Measurements from ENCODE around the gene ZCCHC17. TPM values are rescaled to one million over a fixed set of nuclear protein-coding genes. Genes with fewer than 3 reads are reported as not detected.
A peak's percentile ranks its signal among the peaks of the same experiment; 100 is the strongest.

ZCCHC17 gene
- total RNA-seq, 2 experiments from 2014 or later, result 23.0 to 23.1 TPM

DNA sequence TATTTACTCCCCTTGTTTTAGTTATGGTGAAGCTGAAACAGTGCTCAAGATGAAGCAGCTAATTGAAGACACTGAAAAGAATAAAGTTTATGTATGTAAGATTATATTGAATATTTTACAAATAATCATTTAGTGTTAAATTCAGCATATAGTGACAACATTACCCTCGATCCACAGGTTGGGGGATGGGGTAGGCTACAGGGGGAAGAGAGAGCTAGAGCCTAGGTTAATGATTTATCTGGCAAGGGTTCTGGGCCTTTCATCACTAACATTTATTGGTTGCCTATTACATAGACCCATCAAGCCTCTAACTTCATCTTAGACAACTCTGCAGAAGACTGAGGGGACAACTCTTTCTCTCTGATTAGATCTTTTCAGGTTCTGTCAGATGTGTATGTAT, 21.3 kb downstream of the ZCCHC17 start:
- H3K27me3 Mint-ChIP-seq, result no peaks in the 10 kb centered on the region
- CTCF ChIA-PET, result interaction anchor here (0.8 kb wide), 1 partner anchor 16 kb away, joined by 3 read pairs; no protein-coding TSS in a partner anchor

DNA sequence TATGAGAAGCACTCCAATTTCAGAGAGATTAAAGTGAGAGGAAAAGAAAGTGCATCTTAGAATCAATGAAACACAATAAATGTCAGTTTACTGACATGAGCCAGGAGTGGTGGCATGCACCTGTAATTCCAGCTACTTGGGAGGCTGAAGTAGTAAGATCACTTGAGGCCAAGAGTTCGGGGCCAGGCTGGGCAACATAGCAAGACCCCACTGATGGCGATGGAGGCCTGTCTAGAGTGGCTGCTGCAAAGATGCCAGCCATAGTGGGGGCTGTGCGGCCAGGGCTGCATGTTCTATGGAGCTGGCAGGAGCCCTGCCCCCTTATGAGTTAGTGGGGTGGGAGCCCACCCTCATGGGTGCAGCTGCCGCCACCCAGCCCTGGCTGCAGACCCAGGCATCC, 27.3 kb downstream of the ZCCHC17 start:
- POLR2A ChIA-PET, result no interaction called here
- Mint-ChIP-seq H3K27me3 (no peaks in the 10 kb centered on the region), H3K4me3 (no peak overlapping the region)

More for the DNA sequence above, 21.3 kb downstream of the ZCCHC17 start:
- POLR2A ChIA-PET, result no interaction called here
- no peak for DNase-seq
- Mint-ChIP-seq H3K36me3 (ENCODE audit: low read depth) (peaks cover 34% of the 10 kb centered on the region), H3K4me1 (no peaks in the 10 kb centered on the region), H3K27ac (no peak overlapping the region), H3K9me3 (no peaks in the 10 kb centered on the region), H3K4me3 (no peak overlapping the region)

DNA sequence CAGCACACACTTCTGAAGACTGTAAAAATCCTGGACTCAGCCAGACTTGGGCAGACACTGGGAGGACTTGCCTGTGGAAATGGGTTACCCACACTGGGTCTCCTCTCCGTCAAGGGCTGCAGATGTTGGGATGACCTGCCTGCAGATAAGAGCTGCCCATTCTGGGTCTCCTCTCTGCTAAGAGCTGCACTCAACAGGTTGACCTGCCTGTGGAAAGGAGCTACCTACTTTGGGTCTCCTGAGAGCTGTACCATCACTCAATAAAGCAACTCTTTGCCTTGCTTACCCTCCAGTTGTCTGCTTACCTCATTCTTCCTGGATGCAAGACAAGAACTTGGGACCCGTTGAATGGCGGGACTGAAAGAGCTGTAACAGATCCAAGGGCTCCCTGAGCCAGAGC, 28.2 kb downstream of the ZCCHC17 start:
- no peaks in the 10 kb centered on the region for H3K4me1 Mint-ChIP-seq
- peaks cover 10% of the 10 kb centered on the region for H3K36me3 Mint-ChIP-seq (ENCODE audit: low read depth)
- H3K27me3 Mint-ChIP-seq, result no peaks in the 10 kb centered on the region
- H3K9me3 Mint-ChIP-seq, result no peaks in the 10 kb centered on the region
- H3K27ac Mint-ChIP-seq, result no peak overlapping the region
- ChIA-PET POLR2A (no interaction called here), CTCF (no interaction called here)
- DNase-seq, result no peak
- H3K4me3 Mint-ChIP-seq, result no peak overlapping the region

More for the DNA sequence above, 27.3 kb downstream of the ZCCHC17 start:
- Mint-ChIP-seq H3K27ac (no peak overlapping the region), H3K36me3 (ENCODE audit: low read depth) (peaks cover 13% of the 10 kb centered on the region), H3K4me1 (no peaks in the 10 kb centered on the region), H3K9me3 (no peaks in the 10 kb centered on the region)
- DNase-seq, result no peak
- CTCF ChIA-PET, result interaction anchor here (0.5 to 0.6 kb wide), 2 partner anchors 110 to 386 kb away, joined by 3 read pairs; no protein-coding TSS in a partner anchor

DNA sequence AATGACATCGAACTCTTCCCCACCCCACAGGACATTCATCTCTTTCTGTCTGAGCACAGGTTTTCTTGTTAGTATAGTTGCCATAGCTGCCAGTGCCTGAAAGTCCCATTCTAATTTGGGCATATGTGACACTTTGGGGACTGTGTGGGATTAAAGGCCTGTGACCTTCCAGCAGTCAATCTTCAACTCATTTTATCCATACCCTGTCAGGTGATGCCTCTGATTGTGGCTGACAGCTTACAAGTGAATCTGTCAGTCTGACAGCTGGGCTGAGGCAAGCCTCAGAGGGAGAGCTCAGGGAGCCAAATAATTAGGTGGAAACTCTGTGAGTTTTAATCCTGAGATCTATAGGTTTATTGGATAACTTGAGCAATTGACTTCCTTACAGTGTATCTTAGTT, 29.6 kb downstream of the ZCCHC17 start:
- DNase-seq, result no peak
- Mint-ChIP-seq H3K27ac (no peak overlapping the region), H3K27me3 (no peaks in the 10 kb centered on the region), H3K4me1 (no peaks in the 10 kb centered on the region), H3K9me3 (no peaks in the 10 kb centered on the region), H3K36me3 (ENCODE audit: low read depth) (no peaks in the 10 kb centered on the region), H3K4me3 (no peak overlapping the region)
- ChIA-PET POLR2A (no interaction called here), CTCF (interaction anchor here (0.6 kb wide), 1 partner anchor 11 kb away, joined by 3 read pairs; no protein-coding TSS in a partner anchor)

DNA sequence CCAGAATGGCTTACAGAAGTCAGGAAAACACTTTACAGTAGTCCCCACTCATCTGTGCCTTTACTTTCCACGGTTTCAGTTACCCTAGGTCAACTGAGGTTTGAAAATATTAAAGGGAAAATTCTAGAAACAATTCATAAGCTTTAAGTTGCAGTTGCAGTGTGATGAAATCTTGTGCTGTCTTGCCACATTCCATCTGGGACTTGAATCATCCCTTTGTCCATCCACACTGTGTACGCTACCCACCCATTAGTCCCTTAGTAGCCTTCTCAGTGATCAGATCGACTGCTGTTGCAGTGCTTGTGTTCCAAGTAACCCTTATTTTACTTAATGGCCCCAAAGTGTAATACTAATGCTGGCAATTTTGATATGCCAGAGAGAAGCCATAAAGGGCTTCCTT, 30.5 kb downstream of the ZCCHC17 start:
- Mint-ChIP-seq H3K27me3 (no peaks in the 10 kb centered on the region), H3K4me1 (no peaks in the 10 kb centered on the region), H3K36me3 (ENCODE audit: low read depth) (peaks cover 5% of the 10 kb centered on the region), H3K4me3 (no peak overlapping the region), H3K9me3 (no peaks in the 10 kb centered on the region), H3K27ac (no peak overlapping the region)
- no peak for DNase-seq
- POLR2A ChIA-PET, result no interaction called here
- CTCF ChIA-PET, result no interaction called here

DNA sequence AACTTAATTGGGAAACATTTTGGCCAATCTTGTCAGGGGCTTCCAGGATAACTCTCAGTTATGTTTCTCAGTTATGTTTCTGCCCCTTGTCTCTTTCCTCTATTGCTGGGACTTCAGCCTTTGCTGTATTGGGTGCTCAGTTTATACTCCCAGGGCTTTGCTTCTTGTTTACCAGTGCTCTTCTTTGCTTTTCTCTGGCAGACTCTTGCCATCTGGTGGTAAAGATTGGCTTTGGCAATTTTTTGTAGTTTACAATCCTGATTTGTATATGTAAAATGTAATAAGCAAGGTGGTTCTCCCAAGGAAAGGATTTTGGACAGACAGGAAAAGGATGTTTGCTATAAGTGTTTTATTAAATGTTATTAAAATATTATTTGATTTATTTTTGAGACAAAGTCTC, 38.2 kb downstream of the ZCCHC17 start:
- ChIA-PET POLR2A (no interaction called here), CTCF (no interaction called here)
- DNase-seq, result peak; percentile 26
- no peak overlapping the region for H3K4me3 Mint-ChIP-seq
- H3K36me3 Mint-ChIP-seq (ENCODE audit: low read depth), result peaks cover 5% of the 10 kb centered on the region
- H3K4me1 Mint-ChIP-seq, result no peaks in the 10 kb centered on the region
- H3K27me3 Mint-ChIP-seq, result no peaks in the 10 kb centered on the region
- no peaks in the 10 kb centered on the region for H3K9me3 Mint-ChIP-seq
- no peak overlapping the region for H3K27ac Mint-ChIP-seq

DNA sequence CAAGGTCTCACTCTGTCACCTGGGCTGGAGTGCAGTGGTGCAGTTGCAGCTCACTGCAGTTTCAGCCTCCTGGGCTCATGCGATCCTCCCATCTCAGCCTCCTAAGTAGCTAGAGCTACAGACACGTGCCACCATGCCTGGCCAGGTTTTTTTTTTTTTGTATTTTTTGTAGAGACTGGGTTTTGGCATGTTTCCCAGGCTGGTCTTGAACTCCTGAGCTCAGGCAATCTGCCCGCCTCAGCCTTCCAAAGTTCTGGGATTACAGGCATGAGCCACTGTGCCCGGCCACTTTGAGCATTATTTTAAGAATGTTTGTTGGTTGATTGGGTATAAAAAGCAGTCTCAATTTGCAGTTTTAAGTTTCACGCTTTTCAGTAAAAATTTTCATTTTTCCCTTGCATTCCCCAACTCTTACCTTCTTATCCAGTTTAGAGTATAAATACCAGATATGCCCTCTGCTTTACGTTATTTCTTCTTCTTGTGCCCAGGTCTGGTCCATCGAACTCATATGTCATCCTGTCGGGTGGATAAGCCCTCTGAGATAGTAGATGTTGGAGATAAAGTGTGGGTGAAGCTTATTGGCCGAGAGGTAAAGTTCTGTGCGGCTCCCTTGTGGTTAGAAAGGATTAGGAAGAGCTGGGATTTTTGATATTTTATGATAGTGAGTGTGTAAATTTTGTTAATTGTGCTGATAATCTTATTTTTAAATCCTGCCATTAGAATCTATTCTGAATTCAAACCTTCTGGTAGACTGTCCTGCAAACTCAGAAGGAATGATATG, 40.0 kb downstream of the ZCCHC17 start:
- Mint-ChIP-seq H3K27ac (no peak overlapping the region), H3K4me3 (no peak overlapping the region), H3K4me1 (no peaks in the 10 kb centered on the region), H3K27me3 (no peaks in the 10 kb centered on the region), H3K36me3 (ENCODE audit: low read depth) (peaks cover 3% of the 10 kb centered on the region), H3K9me3 (no peaks in the 10 kb centered on the region)
- no peak for DNase-seq
- POLR2A ChIA-PET, result no interaction called here
- CTCF ChIA-PET, result interaction anchor here (1.5 kb wide), 1 partner anchor 11 kb away, joined by 3 read pairs; no protein-coding TSS in a partner anchor

DNA sequence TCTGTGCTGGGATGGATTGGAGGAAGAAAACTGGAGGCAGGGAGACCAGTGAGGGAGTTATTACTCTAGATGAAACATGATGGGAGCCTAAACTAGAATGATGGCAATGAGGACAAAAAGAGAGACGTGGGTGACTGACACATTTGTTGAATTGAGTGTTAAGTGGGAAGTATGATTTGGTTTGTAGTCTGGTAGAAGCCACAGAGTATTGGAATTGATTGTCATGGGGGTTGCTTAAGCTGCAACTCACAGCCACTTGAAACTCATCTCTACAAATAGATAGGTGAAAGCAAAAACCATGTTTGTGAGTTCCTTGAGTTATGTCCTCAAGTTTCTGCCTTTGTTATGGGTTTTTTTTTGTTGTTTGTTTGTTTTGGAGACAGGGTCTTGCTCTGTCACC, 47.7 kb downstream of the ZCCHC17 start:
- POLR2A ChIA-PET, result no interaction called here
- H3K27me3 Mint-ChIP-seq, result no peaks in the 10 kb centered on the region
- no peak for DNase-seq
- no peak overlapping the region for H3K4me3 Mint-ChIP-seq
- H3K36me3 Mint-ChIP-seq (ENCODE audit: low read depth), result peaks cover 3% of the 10 kb centered on the region
- no peak overlapping the region for H3K27ac Mint-ChIP-seq
- H3K9me3 Mint-ChIP-seq, result no peaks in the 10 kb centered on the region
- CTCF ChIA-PET, result interaction anchor here (0.6 kb wide), 1 partner anchor 186 kb away, joined by 3 read pairs; no protein-coding TSS in a partner anchor
- H3K4me1 Mint-ChIP-seq, result no peaks in the 10 kb centered on the region

DNA sequence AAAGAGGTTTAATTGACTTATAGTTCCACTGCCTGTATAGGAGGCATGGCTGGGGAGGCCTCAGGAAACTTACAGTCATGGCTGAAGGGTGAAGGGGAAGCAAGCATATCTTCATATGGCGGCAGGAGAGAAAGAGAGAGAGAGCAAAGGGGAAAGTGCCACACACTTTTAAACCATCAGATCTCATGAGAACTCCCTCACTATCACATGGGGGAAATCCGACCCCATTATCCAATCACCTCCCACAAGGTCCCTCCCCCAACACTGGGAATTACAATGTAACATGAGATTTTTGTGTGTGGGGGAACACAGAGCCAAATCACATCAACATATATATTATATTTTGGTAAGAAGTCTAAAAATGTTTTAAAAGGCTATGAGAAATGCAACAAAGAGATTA, 48.8 kb downstream of the ZCCHC17 start:
- no peaks in the 10 kb centered on the region for H3K4me1 Mint-ChIP-seq
- no peak for DNase-seq
- CTCF ChIA-PET, result no interaction called here
- no peaks in the 10 kb centered on the region for H3K9me3 Mint-ChIP-seq
- H3K27ac Mint-ChIP-seq, result no peak overlapping the region
- POLR2A ChIA-PET, result no interaction called here
- no peaks in the 10 kb centered on the region for H3K27me3 Mint-ChIP-seq
- peaks cover 3% of the 10 kb centered on the region for H3K36me3 Mint-ChIP-seq (ENCODE audit: low read depth)
- no peak overlapping the region for H3K4me3 Mint-ChIP-seq

DNA sequence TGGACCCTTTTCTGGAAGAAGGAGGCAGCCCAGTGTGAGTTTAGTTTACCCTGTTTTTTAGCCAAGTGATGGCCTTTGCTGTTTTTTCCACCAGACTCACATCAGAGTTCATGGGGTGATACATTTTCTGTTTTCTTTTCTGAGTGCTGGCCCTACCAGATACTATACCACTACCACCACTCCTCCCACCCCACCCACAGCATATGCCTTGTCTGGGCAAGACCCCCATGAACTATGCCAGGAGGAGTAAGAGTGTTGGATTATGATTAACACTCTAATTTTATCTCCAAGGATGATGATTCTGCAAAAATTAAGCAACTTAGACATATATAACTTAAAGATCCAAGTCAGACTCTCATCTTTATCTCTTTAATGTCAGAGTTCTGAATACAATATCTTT, 50.0 kb downstream of the ZCCHC17 start:
- no peak for DNase-seq
- no peak overlapping the region for H3K27ac Mint-ChIP-seq
- no peaks in the 10 kb centered on the region for H3K27me3 Mint-ChIP-seq
- H3K4me3 Mint-ChIP-seq, result no peak overlapping the region
- ChIA-PET POLR2A (no interaction called here), CTCF (no interaction called here)
- peaks cover 10% of the 10 kb centered on the region for H3K36me3 Mint-ChIP-seq (ENCODE audit: low read depth)
- H3K4me1 Mint-ChIP-seq, result no peaks in the 10 kb centered on the region
- no peaks in the 10 kb centered on the region for H3K9me3 Mint-ChIP-seq

DNA sequence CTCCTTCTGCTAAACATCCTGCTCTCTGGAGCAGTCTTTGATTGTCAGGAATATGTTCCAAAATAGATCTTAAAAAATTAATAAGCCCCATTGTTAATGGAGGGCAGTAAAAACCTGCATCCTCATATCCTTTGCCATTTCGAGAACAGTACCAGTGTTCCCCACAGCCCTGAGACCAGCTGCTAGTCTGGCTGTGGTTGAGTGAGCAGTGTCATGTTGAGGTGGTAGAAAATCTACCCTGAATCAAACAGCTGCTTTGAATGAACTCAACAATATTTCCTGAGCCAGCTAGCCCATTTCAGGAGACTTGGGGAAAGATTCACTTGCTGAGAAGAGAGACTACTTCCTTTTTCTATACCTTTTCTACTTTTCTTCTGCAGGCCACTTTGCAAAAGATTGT, 51.6 kb downstream of the ZCCHC17 start:
- DNase-seq, result no peak
- POLR2A ChIA-PET, result no interaction called here
- Mint-ChIP-seq H3K9me3 (no peaks in the 10 kb centered on the region), H3K27ac (no peak overlapping the region), H3K36me3 (ENCODE audit: low read depth) (peaks cover 13% of the 10 kb centered on the region), H3K4me3 (no peak overlapping the region), H3K27me3 (no peaks in the 10 kb centered on the region), H3K4me1 (no peaks in the 10 kb centered on the region)
- CTCF ChIA-PET, result interaction anchor here (1.3 kb wide), 1 partner anchor 20 kb away, joined by 3 read pairs; no protein-coding TSS in a partner anchor

DNA sequence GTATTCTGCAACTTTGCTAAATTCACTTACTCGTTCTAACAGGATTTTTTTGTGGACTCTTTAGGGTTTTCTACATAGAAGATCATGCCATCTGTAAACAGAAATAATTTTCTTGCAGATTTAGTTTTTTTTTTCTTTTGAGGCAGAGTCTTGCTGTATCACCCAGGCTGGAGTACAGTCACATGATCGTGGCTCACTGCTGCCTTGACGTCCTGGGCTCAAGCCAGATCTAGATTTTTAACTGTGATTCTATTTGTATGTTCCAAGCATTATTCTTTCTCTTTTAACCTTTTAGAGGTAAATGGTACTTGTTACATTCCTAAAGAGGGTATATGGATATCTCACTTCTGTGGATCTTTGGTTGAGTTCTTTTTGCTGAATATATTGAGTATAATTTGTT, 57.5 kb downstream of the ZCCHC17 start:
- H3K36me3 Mint-ChIP-seq (ENCODE audit: low read depth), result peaks cover 12% of the 10 kb centered on the region
- ChIA-PET POLR2A (no interaction called here), CTCF (interaction anchor here (1.2 kb wide), 1 partner anchor 8 kb away, joined by 3 read pairs; no protein-coding TSS in a partner anchor)
- no peaks in the 10 kb centered on the region for H3K27me3 Mint-ChIP-seq
- DNase-seq, result no peak
- H3K27ac Mint-ChIP-seq, result no peak overlapping the region
- no peak overlapping the region for H3K4me3 Mint-ChIP-seq
- H3K9me3 Mint-ChIP-seq, result no peaks in the 10 kb centered on the region
- no peaks in the 10 kb centered on the region for H3K4me1 Mint-ChIP-seq

DNA sequence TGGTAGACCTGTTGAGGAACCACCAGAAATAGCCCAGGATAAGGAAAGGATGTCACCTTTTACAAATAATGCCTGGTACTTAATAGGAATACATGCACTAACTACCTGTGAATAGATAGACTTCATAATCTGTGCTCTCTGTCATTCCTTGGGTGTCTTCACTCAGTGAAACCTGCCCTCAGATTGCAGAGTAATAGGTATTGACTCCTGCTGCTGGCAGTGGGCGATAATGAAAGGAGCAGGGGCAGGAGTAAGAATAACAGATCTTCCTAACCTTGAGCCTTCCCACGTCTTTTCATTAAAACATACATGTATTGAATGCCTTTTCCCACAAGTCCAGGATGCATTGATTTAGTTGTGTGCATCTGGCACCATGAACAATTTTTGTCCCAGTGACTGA, 59.6 kb downstream of the ZCCHC17 start:
- Mint-ChIP-seq H3K4me1 (no peaks in the 10 kb centered on the region), H3K9me3 (no peaks in the 10 kb centered on the region), H3K27ac (no peak overlapping the region), H3K36me3 (ENCODE audit: low read depth) (peaks cover 9% of the 10 kb centered on the region), H3K27me3 (no peaks in the 10 kb centered on the region), H3K4me3 (no peak overlapping the region)
- ChIA-PET POLR2A (no interaction called here), CTCF (no interaction called here)
- DNase-seq, result no peak

DNA sequence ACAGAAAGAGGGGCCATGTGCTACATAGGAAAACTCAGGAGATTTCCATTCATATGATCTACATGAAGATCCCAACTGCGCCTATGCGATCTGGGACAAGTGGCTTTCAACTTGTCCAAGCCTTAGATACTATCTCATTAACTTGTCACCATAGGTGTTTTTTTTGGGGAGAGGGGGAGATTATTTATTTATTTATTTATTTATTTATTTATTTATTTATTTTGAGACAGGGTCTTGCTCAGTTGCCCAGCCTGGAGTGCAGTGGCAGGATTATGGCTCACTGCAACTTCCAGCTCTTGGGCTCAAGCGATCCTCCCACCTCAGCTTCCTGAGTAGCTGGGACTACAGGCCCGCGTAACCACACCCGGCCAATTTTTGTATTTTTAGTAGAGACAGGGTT, 64.8 kb downstream of the ZCCHC17 start:
- no peak for DNase-seq
- CTCF ChIA-PET, result interaction anchor here (0.6 kb wide), 1 partner anchor 8 kb away, joined by 3 read pairs; no protein-coding TSS in a partner anchor

More for the DNA sequence above, 64.8 kb downstream of the ZCCHC17 start:
- Mint-ChIP-seq H3K9me3 (no peaks in the 10 kb centered on the region), H3K4me1 (no peaks in the 10 kb centered on the region), H3K36me3 (ENCODE audit: low read depth) (peaks cover 12% of the 10 kb centered on the region), H3K27ac (no peak overlapping the region), H3K27me3 (no peaks in the 10 kb centered on the region), H3K4me3 (no peak overlapping the region)
- POLR2A ChIA-PET, result no interaction called here
